GM21367 (cell line): ENCODE measurements around the gene CNDP2.

Experiments
- ATAC-seq: cut with Tn5 transposase; IDR thresholded peaks from one replicate; pipeline ENCODE4 v1.9.1; 2021; ENCODE audit not compliant: unreplicated experiment

Gene CNDP2

GRCh38 chr18:74532511-74533025, 36.4 kb downstream of the CNDP2 start:
- no peak for ATAC-seq

- ATAC-seq = no peak
Measured at GRCh38 chr18:74533666-74534065, 37.5 kb downstream of the CNDP2 start.

GRCh38 chr18:74534150-74534969, 38.2 kb downstream of the CNDP2 start, which contains the start of gene CNDP1:
TSS of gene CNDP1 (plus strand) at chr18:74534500. CDS start at chr18:74534668, 168 bp downstream.
- no peak for ATAC-seq

- ATAC-seq = peak; percentile 67
Measured at GRCh38 chr18:74534981-74535649, 39.0 kb downstream of the CNDP2 start.

GRCh38 chr18:74539289-74539688, 43.1 kb downstream of the CNDP2 start:
- no peak for ATAC-seq

- ATAC-seq = no peak
Measured at GRCh38 chr18:74540652-74541421, 44.7 kb downstream of the CNDP2 start.

GRCh38 chr18:74541703-74542555, 45.8 kb downstream of the CNDP2 start:
- ATAC-seq = no peak

- no peak for ATAC-seq
Measured at GRCh38 chr18:74544898-74545297, 48.7 kb downstream of the CNDP2 start.

GRCh38 chr18:74546007-74546406, 49.8 kb downstream of the CNDP2 start:
- ATAC-seq = no peak

GRCh38 chr18:74546751-74547530, 50.8 kb downstream of the CNDP2 start:
- ATAC-seq = no peak

GRCh38 chr18:74547860-74548259, 51.7 kb downstream of the CNDP2 start:
- no peak for ATAC-seq

GRCh38 chr18:74549591-74550104, 53.5 kb downstream of the CNDP2 start:
- ATAC-seq = no peak

- no peak for ATAC-seq
Measured at GRCh38 chr18:74550886-74551285, 54.7 kb downstream of the CNDP2 start.

GRCh38 chr18:74551452-74551851, 55.3 kb downstream of the CNDP2 start:
- ATAC-seq = no peak

GRCh38 chr18:74551936-74552555, 55.9 kb downstream of the CNDP2 start:
- ATAC-seq = peak; percentile 98

- no peak for ATAC-seq
Measured at GRCh38 chr18:74556126-74556525, 60.0 kb downstream of the CNDP2 start.

GRCh38 chr18:74558096-74558495, 61.9 kb downstream of the CNDP2 start:
- ATAC-seq = no peak

- no peak for ATAC-seq
Measured at GRCh38 chr18:74562131-74562730, 66.1 kb downstream of the CNDP2 start.

- no peak for ATAC-seq
Measured at GRCh38 chr18:74562775-74563174, 66.6 kb downstream of the CNDP2 start.
